ENCODE results near the gene LRRC3.

The LRRC3 gene

GRCh38 chr21:44494418-44494817 is 39.1 kb downstream of the LRRC3 start:
- no peak overlapping the region for H3K4me2 ChIP-seq (ENCODE audit: low read length)
- no peak overlapping the region for H3K9ac ChIP-seq (ENCODE audit: low read length)
- no peaks in the 10 kb centered on the region for H3F3A ChIP-seq (ENCODE audit: insufficient read depth, low read length)
- H3K9me2 ChIP-seq (ENCODE audit: low read depth, low read length): no peaks in the 10 kb centered on the region
- H3K36me3 ChIP-seq (ENCODE audit: insufficient read depth, low read length): no peaks in the 10 kb centered on the region; the same call in 1 of the 2 replicates
- H3K4me1 ChIP-seq (ENCODE audit: insufficient read depth, low read length, severe bottlenecking): no peaks in the 10 kb centered on the region
- H3K9me3 ChIP-seq (ENCODE audit: low read length): 0 out of 2 replicates have a peak, but pooled peaks cover 8% of the 10 kb centered on the region
- H3K27ac ChIP-seq (ENCODE audit: low read depth, low read length, poor library complexity, severe bottlenecking): no peak overlapping the region
- H2AFZ ChIP-seq (ENCODE audit: low read length): no peak overlapping the region
- H3K79me2 ChIP-seq (ENCODE audit: insufficient read depth, low read length): no peaks in the 10 kb centered on the region
- no peak overlapping the region for H3K4me3 ChIP-seq (ENCODE audit: low read depth, low read length, poor library complexity, severe bottlenecking)
- H3K27me3 ChIP-seq (ENCODE audit: insufficient read depth, low read length): peaks cover 19% of the 10 kb centered on the region; the same call in 1 of the 2 replicates
- no peaks in the 10 kb centered on the region for H4K20me1 ChIP-seq (ENCODE audit: insufficient read depth, low read length)
- TF ChIP-seq, protein P1, sequence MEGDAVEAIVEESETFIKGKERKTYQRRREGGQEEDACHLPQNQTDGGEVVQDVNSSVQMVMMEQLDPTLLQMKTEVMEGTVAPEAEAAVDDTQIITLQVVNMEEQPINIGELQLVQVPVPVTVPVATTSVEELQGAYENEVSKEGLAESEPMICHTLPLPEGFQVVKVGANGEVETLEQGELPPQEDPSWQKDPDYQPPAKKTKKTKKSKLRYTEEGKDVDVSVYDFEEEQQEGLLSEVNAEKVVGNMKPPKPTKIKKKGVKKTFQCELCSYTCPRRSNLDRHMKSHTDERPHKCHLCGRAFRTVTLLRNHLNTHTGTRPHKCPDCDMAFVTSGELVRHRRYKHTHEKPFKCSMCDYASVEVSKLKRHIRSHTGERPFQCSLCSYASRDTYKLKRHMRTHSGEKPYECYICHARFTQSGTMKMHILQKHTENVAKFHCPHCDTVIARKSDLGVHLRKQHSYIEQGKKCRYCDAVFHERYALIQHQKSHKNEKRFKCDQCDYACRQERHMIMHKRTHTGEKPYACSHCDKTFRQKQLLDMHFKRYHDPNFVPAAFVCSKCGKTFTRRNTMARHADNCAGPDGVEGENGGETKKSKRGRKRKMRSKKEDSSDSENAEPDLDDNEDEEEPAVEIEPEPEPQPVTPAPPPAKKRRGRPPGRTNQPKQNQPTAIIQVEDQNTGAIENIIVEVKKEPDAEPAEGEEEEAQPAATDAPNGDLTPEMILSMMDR (IDR thresholded peaks at IDR 0.05; ENCODE audit: low read length): no peak
- no peak for TF ChIP-seq EZH2 (IDR thresholded peaks at IDR 0.05; ENCODE audit: borderline replicate concordance, low read length)

DNA sequence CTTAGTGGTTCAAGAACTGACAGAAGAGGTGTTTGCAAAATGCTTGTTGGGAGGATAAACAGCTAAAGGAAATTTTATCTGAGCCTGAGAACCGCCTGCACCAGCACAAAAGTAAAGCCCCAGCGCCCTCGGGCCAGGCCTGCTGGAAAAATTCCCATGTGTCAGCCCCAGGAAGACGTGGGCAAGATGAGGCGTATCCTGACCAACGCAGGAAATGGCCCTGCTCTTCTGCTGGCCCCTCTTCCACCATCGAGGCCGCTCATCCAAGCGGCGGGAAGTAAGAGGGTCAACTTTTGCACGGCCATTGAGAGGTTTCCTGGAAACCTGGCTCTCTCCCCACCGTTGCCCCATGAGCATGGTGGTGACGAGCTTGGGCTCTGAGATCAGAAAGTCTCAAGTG is 39.6 kb downstream of the LRRC3 start:
- H3F3A ChIP-seq (ENCODE audit: insufficient read depth, low read length): no peaks in the 10 kb centered on the region
- TF ChIP-seq, protein P1 (IDR thresholded peaks at IDR 0.05; ENCODE audit: low read length): no peak
- no peak for TF ChIP-seq EZH2 (IDR thresholded peaks at IDR 0.05; ENCODE audit: borderline replicate concordance, low read length)
- H3K27ac ChIP-seq (ENCODE audit: low read depth, low read length, poor library complexity, severe bottlenecking): no peak overlapping the region
- 0 out of 2 replicates have a peak, but pooled peaks cover 8% of the 10 kb centered on the region for H3K9me3 ChIP-seq (ENCODE audit: low read length)
- H3K4me1 ChIP-seq (ENCODE audit: insufficient read depth, low read length, severe bottlenecking): no peaks in the 10 kb centered on the region
- H3K36me3 ChIP-seq (ENCODE audit: insufficient read depth, low read length): no peaks in the 10 kb centered on the region; the same call in 1 of the 2 replicates
- no peak overlapping the region for H3K4me3 ChIP-seq (ENCODE audit: low read depth, low read length, poor library complexity, severe bottlenecking)
- H2AFZ ChIP-seq (ENCODE audit: low read length): no peak overlapping the region
- H3K9ac ChIP-seq (ENCODE audit: low read length): no peak overlapping the region
- H3K4me2 ChIP-seq (ENCODE audit: low read length): no peak overlapping the region
- H4K20me1 ChIP-seq (ENCODE audit: insufficient read depth, low read length): no peaks in the 10 kb centered on the region
- peaks cover 19% of the 10 kb centered on the region; the same call in 1 of the 2 replicates for H3K27me3 ChIP-seq (ENCODE audit: insufficient read depth, low read length)
- no peaks in the 10 kb centered on the region for H3K9me2 ChIP-seq (ENCODE audit: low read depth, low read length)
- H3K79me2 ChIP-seq (ENCODE audit: insufficient read depth, low read length): no peaks in the 10 kb centered on the region

DNA sequence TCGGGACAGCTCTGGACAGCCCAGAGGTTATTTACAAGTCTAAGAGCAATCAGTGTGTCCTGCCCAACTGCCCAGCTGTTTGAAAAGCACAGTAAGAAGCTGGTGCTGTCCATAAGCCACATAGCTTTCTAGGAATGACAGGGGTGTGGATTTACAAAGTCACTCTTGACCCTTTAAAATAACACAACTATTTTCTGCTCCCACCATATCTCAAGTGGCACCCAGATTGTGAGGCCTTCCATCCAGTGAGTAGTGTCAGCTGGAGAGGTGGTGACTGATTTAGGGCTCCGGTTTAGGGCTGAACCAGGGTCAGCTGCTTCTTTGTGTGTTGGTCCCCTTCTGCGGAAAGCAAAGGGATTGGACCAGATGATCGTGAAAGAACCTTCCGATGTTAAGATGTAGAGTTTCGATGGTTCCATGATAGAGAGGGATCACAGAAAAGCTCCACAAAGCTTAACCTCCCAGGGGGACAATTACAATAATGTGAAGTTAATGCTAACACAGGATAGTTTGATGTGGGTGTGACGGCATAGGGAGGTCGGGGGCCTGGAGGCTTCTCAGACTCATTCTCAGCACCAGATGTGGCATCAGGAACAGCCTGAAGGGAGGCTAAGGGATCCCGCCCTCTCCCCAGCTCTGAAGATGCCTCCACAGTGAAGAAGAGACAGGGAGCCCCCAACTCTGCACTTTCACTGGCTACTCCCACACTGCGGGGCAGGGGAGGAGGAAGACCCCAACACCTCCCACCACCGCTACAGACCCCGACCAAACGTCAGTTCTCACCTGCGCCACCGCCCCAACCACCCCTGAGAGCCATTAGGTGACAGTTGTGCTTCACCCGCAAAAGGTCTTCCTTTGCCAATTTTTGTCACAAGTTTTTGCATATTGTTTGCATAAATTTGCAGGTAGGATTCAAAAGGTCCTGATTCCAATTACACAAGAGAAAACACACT is 40.6 kb downstream of the LRRC3 start:
- Histone ChIP-seq H3K36me3 (ENCODE audit: insufficient read depth, low read length) (no peaks in the 10 kb centered on the region; the same call in 1 of the 2 replicates), H3K27ac (ENCODE audit: low read depth, low read length, poor library complexity, severe bottlenecking) (no peak overlapping the region), H3K4me3 (ENCODE audit: low read depth, low read length, poor library complexity, severe bottlenecking) (no peak overlapping the region), H2AFZ (ENCODE audit: low read length) (no peak overlapping the region), H3K4me2 (ENCODE audit: low read length) (no peak overlapping the region), H3K9me2 (ENCODE audit: low read depth, low read length) (no peaks in the 10 kb centered on the region), H3K27me3 (ENCODE audit: insufficient read depth, low read length) (peaks cover 19% of the 10 kb centered on the region; the same call in 1 of the 2 replicates), H3K4me1 (ENCODE audit: insufficient read depth, low read length, severe bottlenecking) (no peaks in the 10 kb centered on the region), H3K9ac (ENCODE audit: low read length) (no peak overlapping the region), H4K20me1 (ENCODE audit: insufficient read depth, low read length) (no peaks in the 10 kb centered on the region), H3K9me3 (ENCODE audit: low read length) (0 out of 2 replicates have a peak, but pooled peaks cover 8% of the 10 kb centered on the region), H3F3A (ENCODE audit: insufficient read depth, low read length) (no peaks in the 10 kb centered on the region), H3K79me2 (ENCODE audit: insufficient read depth, low read length) (no peaks in the 10 kb centered on the region)
- no peak for TF ChIP-seq EZH2 (IDR thresholded peaks at IDR 0.05; ENCODE audit: borderline replicate concordance, low read length)
- TF ChIP-seq, protein P1 (IDR thresholded peaks at IDR 0.05; ENCODE audit: low read length): no peak
